Subcutaneous adipose tissue (tissue), 4 donors: ENCODE data around the gene ADAMTS17. TPM values are rescaled to one million over a fixed set of nuclear protein-coding genes. Genes with fewer than 3 reads are reported as not detected.

Experiments
- total RNA-seq, 4 donors: library from RNA; depleted of rRNA; stranded (reverse); fragments of >200 nt; gene quantifications; one replicate each; pipeline ENCODE4 v1.1.0, GENCODE V29; 2016
- TF ChIP-seq, protein P1 (sequence below): fragments of 450-650 bp; IDR thresholded peaks from one replicate; pipeline ENCODE4 v1.5.1; 2016; ENCODE audit warnings: low read depth, mild to moderate bottlenecking, control low read depth, antibody characterized with exemption, moderate library complexity

The ADAMTS17 gene
- total RNA-seq, 4 donors from 2014 or later = 0.49 to 5.3 (median 2.5) TPM

DNA sequence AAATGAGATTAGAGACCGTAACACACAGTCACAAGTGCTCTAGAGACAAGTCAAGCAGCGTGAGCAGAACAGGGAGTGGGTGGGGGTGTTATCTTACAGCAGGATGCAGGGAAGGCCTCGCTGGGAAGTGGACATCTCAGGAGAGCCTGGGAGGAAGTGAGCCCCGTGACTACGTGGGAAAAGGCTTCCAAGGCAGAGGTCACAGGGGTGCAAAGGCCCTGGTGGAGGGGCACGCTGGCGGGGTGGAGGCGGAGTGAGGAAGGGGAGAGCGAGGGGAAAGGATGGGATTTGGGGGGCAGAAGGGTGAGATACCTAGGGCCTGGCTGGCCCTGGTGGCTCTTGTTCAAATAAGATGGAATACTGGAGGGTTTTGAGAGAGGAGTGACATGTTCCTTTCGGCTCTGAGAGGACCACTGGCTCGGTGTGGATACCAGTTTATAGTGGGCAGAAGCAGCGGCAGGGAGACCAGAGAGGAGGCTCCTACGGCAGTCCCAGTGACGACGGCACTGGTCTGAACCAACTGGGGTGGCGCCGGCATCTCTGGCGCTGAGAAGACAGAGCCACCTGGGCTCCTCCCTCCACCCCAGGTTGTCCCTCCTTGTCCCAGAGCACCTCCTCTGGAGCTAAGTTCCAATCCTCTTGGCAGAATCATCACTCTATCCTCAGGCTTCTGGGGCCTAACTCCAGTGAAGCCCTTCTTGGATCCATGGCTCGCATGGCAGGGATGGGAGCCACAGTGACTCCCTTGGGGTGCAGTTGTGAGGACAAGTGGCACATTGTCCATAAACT is 342.3 kb downstream of the ADAMTS17 start:
- TF ChIP-seq, protein P1, sequence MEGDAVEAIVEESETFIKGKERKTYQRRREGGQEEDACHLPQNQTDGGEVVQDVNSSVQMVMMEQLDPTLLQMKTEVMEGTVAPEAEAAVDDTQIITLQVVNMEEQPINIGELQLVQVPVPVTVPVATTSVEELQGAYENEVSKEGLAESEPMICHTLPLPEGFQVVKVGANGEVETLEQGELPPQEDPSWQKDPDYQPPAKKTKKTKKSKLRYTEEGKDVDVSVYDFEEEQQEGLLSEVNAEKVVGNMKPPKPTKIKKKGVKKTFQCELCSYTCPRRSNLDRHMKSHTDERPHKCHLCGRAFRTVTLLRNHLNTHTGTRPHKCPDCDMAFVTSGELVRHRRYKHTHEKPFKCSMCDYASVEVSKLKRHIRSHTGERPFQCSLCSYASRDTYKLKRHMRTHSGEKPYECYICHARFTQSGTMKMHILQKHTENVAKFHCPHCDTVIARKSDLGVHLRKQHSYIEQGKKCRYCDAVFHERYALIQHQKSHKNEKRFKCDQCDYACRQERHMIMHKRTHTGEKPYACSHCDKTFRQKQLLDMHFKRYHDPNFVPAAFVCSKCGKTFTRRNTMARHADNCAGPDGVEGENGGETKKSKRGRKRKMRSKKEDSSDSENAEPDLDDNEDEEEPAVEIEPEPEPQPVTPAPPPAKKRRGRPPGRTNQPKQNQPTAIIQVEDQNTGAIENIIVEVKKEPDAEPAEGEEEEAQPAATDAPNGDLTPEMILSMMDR = no peak

DNA sequence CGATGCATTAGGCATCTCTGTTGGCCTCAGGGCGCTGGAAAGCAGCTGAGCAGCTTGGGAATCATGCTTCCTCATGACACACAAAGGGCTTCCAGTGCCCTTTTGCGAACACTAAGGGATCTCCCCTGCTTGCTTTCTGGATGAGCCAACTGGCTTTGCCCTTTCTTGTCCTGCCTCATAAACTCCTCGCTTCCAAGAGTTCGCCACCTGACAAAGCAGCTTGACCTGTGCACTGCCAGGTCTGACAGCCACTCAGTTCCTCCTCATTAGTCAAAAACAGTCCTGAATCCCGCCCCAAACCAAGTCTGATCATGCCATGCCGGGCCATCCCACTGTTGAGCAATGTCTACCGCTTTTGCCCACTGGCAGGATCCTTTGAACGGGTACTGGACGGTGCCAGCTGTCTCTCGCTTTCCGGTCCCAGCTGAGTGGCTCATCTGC is 343.1 kb downstream of the ADAMTS17 start:
- TF ChIP-seq, protein P1 = no peak

GRCh38 chr15:99997112-99997651 is 344.6 kb downstream of the ADAMTS17 start:
- TF ChIP-seq, protein P1 = no peak

GRCh38 chr15:99996660-99997059 is 345.1 kb downstream of the ADAMTS17 start:
- TF ChIP-seq, protein P1 = no peak

GRCh38 chr15:99995543-99995942 is 346.2 kb downstream of the ADAMTS17 start:
- TF ChIP-seq, protein P1 = no peak

- TF ChIP-seq, protein P1 = no peak
Measured at GRCh38 chr15:99994849-99995248, 346.9 kb downstream of the ADAMTS17 start.

GRCh38 chr15:99993681-99994131 is 348.1 kb downstream of the ADAMTS17 start:
- TF ChIP-seq, protein P1 = no peak
